Measurements from ENCODE around the gene BORCS5. TPM values are rescaled to one million over a fixed set of nuclear protein-coding genes. Genes with fewer than 3 reads are reported as not detected.

Gene BORCS5
- total and polyA plus RNA-seq, 2 of the 8 experiments (the other 6 are each of a cell fraction or from before 2014, with no cell fraction given), result 8.3 to 17.4 TPM

DNA sequence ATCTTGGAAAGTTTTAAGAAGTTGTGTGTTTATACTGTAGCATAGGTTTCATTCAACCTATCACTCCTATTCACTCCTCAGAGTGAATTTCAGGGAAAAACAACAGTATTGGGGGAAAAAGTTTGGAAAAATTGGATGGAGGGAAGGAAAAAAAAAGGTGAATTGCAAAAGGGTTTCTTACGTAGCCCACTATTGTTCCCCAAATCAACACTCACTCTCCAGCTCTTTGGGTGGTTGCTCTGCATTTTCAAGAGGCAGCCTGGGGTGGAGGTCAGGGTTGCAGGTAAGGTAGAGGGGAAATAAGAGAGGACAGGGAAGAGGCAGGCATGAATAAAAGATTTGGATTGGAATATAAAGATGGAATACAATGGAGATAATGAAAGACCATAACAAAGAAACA, 42.3 kb downstream of the BORCS5 start (continued):
- TF ChIP-seq, protein P1, sequence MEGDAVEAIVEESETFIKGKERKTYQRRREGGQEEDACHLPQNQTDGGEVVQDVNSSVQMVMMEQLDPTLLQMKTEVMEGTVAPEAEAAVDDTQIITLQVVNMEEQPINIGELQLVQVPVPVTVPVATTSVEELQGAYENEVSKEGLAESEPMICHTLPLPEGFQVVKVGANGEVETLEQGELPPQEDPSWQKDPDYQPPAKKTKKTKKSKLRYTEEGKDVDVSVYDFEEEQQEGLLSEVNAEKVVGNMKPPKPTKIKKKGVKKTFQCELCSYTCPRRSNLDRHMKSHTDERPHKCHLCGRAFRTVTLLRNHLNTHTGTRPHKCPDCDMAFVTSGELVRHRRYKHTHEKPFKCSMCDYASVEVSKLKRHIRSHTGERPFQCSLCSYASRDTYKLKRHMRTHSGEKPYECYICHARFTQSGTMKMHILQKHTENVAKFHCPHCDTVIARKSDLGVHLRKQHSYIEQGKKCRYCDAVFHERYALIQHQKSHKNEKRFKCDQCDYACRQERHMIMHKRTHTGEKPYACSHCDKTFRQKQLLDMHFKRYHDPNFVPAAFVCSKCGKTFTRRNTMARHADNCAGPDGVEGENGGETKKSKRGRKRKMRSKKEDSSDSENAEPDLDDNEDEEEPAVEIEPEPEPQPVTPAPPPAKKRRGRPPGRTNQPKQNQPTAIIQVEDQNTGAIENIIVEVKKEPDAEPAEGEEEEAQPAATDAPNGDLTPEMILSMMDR (IDR thresholded peaks at IDR 0.05; ENCODE audit: control extremely low read depth in 1 of 3, insufficient read depth in 1 of 3, low read depth in 1 of 3, low read length in 3 of 3), result no peak
